Right renal pelvis (tissue), 4 donors: ENCODE measurements around the gene FOSL2. TPM values are rescaled to one million over a fixed set of nuclear protein-coding genes. Genes with fewer than 3 reads are reported as not detected.

Experiments
- DNase-seq, 4 donors: peaks; one replicate each; pipeline ENCODE4 v3.0.0-alpha.2; 2013; ENCODE audit warnings: low read depth in 4 of 4, low spot score in 3 of 4, missing footprints in 1 of 4
- polyA plus RNA-seq, 4 donors: library from polyadenylated mRNA; unstranded; fragments of 120-200 nt; gene quantifications; one replicate each; pipeline ENCODE4 v1.2.1, GENCODE V29; 2013; ENCODE audit not compliant: insufficient read length in 4 of 4

Gene FOSL2
- polyA plus RNA-seq, 4 donors: 24.0 to 38.5 (median 29.4) TPM

GRCh38 chr2:28427741-28428415 is 35.2 kb downstream of the FOSL2 start:
- no peak for DNase-seq

DNA sequence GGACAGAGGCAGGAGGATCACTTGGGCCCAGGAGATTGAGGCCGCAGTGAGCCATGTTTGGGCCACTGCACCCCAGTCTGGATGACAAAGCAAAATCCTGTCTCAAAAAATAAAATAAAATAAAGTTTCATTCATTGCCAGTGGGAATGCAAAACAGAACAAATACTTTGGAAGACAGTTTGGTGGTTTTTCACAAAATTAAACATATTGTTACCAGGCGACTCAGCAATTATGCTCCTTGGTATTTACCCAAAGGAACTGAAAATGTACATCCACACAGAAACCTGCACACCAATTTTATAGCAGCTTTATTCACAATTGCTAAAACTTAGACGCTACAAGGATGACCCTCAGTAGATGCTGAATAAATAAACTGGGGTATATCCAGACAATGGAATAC is 35.8 kb downstream of the FOSL2 start:
- DNase-seq: no peak

GRCh38 chr2:28429636-28430376 is 37.1 kb downstream of the FOSL2 start:
- no peak for DNase-seq

DNA sequence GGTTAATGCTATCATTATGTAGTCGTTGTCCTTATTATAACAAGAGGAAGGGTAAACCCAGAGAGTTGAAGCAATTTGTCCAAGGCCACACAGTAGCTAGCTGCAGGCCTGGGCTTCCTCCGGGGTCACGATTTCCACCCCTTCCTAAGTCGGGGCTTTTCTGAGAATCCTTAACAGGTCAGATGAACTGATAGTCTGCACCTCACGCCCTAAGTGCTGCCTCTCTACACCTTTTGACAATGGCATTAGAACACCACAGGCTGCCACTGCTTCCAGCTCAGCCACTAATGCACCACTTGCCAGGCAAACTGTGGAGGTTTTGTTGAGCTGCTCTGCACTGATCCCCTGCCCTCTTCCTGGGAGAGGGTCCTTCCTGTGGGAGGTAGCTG is 37.7 kb downstream of the FOSL2 start:
- no peak for DNase-seq

GRCh38 chr2:28430788-28431418 is 38.2 kb downstream of the FOSL2 start:
- DNase-seq: no peak

DNA sequence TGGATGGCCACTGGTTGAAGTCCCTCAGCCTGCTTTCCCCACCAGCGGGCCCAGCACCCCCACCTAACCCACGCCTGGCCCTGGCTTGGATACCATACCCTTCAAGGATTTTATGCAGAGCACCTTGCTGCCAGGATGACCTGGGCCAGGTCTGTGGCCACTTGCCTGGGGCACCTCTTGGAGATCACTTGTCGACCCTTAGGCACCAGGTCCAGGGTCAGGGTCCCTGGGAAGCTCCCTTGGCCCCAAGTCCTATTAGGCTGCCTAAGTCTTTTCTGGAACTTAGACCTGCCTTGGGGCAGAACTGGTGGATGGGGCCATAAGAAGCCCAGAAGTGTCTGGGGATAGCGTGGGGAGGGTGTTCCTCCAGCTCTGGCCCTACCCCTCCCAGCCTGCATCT is 39.1 kb downstream of the FOSL2 start:
- DNase-seq: no peak

- DNase-seq: no peak
These were observed 39.7 kb downstream of the FOSL2 start for GRCh38 chr2:28432362-28432761.

DNA sequence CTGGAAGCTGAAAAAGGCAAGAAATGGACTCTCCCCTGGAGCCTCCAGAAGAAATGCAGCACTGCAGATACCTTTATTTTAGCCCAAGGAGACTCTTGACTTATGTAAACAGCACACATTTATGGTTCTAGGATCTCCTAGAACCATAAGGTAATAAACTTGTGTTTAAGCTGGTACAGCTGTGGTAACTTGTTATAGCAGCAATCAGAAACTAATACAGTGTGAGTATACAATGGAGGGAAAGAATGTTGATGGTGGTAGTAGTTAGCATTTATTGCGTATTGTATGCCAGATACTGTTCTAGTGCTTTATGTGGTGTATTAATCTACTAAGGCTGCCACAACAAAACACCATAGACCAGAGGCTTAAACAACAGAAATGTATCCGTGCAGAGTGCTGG is 40.6 kb downstream of the FOSL2 start:
- DNase-seq: no peak

DNA sequence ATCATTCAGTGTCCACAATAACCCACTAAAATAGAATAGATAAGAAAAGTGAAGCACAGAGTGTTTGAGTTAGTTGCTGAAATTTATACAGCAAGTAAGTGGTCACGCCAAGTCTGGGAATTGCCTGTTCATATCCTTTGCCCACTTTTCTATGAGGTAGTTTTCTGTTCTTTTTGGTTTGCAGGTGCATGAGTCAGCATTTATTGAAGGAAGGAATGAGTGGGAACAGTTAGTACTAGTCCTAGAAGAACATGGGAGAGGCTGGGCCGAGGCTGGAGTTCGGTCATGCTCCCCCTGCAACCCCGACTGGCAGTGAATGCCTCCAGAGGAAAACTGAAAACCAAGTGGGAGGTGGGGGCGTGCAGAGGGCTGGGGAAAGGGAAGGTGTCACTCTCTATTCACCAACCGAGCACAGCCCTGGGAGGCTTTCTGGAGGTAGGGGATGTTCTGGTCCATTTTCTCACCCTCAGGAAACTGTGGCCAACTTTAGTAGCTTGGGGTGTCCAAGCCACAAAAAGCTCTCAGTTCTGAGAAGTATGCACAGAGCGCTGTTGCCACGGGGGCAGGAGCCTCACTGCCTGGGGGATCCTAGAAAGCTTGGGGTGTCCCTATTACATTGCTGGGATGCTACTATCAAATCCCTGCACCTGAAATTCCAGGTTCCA is 41.4 kb downstream of the FOSL2 start:
- DNase-seq: no peak

DNA sequence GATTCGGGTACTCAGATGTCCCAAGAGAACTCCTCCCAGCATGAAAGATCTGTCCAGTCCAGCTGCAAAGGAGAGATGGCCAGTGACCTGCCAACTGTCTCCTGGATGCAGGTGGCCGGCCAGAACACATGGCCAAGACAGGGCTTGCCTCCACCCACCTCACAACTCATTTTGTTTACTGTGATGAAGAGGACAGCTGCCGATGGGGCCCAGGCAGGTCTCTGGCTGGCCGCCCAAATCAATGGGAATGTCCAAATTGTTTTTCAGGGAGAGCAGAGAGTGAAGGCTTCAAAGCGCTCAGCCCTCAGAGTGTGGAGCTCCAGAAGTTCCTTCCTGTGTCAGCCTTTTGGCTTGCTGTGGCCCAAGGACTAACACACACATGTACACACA is 41.9 kb downstream of the FOSL2 start:
- DNase-seq: no peak

DNA sequence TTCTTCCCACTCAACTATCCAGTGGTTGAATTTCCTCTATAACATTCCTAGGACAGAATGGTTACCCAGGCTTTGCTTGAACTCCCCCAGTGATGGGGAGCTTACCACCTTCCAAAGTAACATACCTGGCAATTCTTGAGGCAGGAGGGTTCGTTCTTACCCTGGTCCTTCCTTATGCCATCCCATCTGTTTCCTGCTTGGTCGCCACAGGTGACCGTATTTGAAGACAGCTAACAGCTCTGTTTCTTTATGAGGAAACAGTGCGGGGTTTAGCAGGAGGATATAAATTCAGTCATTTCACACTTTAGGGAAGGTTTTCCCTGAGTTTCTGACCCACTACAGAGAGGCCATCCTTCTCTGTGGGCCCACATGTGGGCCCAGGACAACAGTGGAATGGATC is 42.6 kb downstream of the FOSL2 start:
- no peak for DNase-seq

GRCh38 chr2:28435814-28436351 is 43.2 kb downstream of the FOSL2 start:
- DNase-seq: no peak

DNA sequence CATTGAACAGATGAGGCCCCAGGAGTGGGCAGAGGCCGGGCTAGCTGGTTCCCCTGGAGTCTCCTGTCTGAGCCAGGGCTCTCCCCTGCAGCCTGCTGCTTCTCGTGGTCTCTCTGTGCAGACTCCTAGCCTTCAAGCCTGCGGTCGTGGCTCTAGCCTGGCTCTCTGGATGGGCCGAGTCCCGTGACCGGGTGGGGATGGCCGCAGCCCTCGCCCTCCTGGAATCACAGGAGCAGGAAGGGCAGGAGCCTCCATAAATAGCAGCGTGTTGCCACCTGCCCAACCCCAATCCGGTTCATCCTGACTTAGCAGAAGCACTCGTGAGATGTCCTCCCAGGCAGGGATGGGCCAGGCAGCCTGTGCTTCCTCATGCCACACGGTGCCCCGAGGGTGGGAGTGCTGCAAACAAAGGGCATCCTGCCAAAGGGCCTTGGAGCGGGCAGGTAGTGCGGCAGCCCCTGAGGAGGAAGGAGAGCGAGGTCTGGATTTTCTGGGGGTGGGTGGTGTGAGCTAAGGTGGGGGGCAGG is 43.9 kb downstream of the FOSL2 start:
- no peak for DNase-seq

DNA sequence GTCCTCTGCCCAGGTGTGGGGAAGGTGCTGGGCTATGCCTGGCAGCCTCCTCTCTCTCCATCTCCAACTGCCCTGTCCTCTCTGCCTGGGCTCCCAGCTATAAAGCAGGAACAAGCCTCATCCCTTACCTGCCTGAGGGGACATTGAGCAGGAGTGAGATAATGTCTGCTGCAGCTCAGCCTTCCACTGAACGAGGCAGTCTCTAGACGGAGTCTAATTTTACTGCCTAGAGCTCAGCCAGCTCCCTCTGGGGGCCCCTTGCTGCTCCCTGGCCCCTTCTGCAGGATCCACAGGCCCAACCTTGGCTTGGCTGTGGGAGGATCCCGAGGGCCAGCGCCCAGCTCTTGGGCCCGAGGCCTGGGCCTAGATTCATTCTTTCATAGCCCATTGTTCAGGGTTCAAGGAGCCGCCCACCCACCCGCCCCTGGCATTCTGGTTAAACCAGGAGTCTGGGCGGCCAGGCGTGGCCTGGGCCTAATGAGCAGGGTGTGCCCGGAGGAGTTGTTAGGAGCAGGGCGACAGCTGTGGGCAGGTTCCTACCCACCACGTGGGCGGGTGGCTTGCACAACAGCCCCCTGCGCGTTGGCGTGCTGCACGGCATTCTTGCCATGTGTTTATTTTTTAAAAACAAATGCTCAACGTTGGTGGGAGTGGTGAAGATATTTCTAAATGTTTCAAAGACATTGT is 44.6 kb downstream of the FOSL2 start:
- DNase-seq: no peak

DNA sequence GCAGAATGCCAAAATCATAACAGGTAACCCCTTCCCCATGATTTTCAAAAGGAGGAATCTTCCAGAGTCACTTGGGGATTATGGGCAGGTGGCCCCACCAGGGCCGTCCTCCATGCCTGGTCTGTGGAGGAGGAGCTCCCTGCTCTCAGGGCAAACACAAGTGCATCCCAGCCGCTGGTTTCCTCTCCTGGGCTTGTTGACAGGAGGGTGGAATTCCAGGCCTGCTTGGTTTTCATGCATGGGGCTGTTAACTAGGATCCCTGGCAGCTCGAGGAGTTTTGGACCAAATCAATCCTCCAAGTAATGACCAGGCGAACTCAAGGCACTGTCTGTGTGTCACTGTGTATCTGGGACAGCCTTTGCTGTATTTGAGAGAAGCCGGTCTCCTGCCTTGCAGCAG is 45.3 kb downstream of the FOSL2 start:
- DNase-seq: no peak

GRCh38 chr2:28438532-28439063 is 45.9 kb downstream of the FOSL2 start:
- no peak for DNase-seq

GRCh38 chr2:28439127-28439526 is 46.5 kb downstream of the FOSL2 start:
- no peak for DNase-seq

- DNase-seq: no peak
These were observed 47.1 kb downstream of the FOSL2 start for GRCh38 chr2:28439763-28440162.

DNA sequence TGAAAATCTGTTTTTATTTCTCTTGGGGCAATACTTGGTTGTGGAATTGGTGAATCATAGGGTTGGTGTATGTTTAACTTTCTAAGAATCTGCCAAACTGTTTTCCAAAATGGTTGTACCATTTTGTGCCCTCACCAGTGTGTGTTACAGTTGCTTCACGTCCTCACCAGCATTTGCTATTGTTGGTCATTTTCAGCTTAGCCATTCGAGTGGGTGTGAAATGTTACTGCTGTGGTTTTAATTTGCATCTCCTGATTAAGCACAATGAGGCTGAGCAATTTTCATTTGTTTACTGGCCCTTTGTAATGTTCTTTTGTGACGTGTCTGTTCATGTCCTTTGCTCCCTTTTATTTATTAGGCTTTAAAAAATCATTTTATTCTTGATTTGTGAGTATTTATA is 49.7 kb downstream of the FOSL2 start:
- DNase-seq: no peak

- no peak for DNase-seq
These were observed 52.3 kb downstream of the FOSL2 start for GRCh38 chr2:28444956-28445355.
